T47D (cell line): Measurements from ENCODE around the gene MYT1.
"Not testable (repeated sequence)": the region's sequence is repeated elsewhere in the genome, so short reads cannot be mapped to it uniquely, and the experiment has no call there.

Experiments
- DNase-seq, 2 experiments: peaks; one replicate each; pipeline versions ENCODE4 v3.0.0 to v3.0.0-alpha.2; 2011 to 2012; ENCODE audit warnings: low read depth in 1 of 2, low spot score in 1 of 2
- JUND ChIP-seq: IDR thresholded peaks from 2 replicates; pipeline ENCODE4 v1.6.1; 2012; ENCODE audit warnings: low read depth
- in situ Hi-C: cut with HindIII; loops from 2 replicates; pipeline ENCODE4 v1.10.0; 2016; ENCODE audit warnings: low sequenced_read_pairs, low pct_unique_long_range_greater_than_20kb

Gene MYT1

DNA sequence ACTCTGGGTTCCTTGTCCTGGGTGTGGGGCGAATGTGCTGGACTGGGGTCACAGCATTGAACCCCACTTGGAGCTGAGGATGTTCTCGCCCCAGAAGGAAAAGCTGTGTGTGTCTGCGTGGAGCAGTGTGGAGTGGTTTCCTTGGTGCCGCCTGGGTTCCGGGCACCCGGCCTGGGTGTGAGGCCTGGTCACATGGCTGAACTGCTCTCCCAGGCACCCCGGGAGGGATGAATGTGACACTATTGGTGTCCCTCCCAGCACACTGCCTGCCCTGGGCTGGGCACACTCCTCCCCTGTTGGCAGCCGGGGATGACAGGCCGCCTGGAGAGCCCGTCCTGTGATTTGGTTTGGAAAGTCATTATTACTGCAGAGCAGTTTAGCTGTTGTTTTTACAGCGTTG, 12.3 kb downstream of the MYT1 start:
- in situ Hi-C loops: no loop called here
- no peak for TF ChIP-seq JUND
- DNase-seq: no peak

DNA sequence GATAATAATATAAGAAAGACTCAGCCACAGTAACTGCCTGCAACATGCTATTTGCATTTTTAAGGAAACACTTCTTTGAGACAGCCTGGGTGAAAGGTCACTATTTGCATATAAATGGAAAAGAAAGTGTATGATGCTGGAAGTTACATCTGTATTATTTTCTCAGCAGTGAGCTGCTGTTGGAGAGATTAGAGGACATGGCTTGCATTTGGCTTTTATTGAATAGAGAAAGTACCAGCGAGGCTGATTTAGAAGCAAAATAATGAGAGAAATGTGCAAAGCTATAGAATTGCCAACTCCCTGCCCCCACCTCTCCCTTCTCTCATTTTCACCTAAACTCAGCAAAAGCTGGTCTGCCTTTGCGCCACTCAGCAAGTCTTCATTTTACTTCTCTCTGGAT, 12.7 kb downstream of the MYT1 start:
- in situ Hi-C loops: no loop called here
- no peak for TF ChIP-seq JUND
- no peak for DNase-seq

DNA sequence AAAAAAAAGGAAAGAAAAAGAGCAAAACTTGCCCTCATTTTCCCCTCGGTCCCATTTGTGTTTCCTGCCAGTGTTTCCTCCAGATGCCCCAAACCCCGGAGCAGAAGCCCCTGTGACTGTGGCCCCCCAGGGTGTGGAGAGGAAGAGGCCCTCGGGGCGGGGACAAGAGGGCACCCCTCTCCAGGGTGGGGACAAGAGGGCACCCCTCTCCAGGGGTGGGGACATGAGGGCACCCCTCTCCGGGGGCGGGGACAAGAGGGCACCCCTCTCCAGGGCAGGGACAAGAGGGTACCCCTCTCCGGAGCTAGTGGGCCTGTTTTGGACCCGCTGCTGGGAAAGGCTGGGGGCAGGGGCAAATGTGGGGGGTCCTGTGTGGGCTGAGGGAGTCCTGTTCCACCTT, 13.1 kb downstream of the MYT1 start:
- in situ Hi-C loops: no loop called here
- no peak for TF ChIP-seq JUND
- DNase-seq: no peak

DNA sequence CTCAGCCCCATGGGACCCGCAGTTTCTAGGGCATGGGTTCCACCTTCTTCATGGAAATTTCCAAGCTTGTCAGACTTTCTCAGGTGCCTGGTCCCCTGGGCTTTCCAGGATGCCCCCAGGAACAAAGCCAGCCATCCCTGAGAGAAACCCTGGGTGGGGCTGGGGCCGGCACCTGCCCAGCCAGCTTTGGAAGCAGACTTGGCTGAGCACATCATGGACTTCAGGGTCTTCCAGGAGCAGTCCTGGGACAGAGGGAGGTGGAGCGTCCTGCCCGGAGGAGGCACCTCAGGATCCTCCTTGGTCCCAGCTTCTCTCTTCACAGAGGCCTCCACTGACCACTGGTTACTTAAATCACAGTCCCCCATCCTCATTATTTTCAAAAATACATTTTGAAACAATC, 13.5 kb downstream of the MYT1 start:
- no peak for TF ChIP-seq JUND
- in situ Hi-C loops: no loop called here
- DNase-seq: no peak

DNA sequence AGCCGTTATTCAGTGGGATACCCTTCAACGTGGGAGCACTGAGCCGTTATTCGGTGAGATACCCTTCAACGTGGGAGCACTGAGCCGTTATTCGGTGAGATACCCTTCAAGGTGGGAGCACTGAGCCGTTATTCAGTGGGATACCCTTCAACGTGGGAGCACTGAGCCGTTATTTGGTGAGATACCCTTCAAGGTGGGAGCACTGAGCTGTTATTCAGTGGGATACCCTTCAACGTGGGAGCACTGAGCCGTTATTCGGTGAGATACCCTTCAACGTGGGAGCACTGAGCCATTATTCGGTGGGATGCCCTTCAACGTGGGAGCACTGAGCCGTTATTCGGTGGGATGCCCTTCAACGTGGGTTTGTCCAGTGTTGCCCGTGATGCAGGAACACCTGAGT, 14.7 kb downstream of the MYT1 start:
- DNase-seq, in situ Hi-C loops: not testable (repeated sequence)

DNA sequence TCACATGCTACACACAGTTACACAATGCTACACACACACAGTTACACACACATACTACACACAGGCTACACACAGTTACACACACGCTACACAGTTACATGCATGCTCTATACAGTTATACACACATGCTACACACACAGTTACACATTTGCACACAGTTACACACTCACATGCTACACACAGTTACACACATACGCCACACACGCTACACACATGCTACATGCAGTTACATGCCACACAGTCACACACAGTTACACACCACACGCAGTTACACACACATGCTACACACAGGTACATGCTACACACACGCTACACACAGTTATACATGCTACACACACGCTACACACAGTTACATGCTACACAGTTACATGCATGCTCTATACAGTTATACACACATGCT, 15.6 kb downstream of the MYT1 start:
- DNase-seq: no peak
- TF ChIP-seq JUND: no peak
- in situ Hi-C loops: no loop called here

DNA sequence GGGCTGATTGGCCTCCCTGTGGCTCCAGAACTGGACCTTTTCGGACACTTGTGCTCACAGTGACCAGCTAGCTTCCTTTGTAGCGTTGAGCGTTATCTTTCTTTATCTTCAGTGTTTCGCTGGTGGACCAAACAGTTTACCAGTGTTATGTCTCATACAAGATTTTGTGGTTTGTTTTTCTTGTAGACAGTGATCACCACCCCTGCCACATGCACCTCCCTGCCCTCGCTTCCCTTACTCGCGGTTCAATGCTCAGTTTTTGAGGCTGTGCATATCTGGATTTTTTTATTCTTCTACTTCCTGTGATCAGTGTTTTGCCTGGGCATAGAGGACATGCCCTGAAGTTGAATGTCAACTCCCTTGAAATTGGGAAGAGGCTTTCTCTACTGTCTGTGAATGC, 16.4 kb downstream of the MYT1 start:
- no peak for DNase-seq
- in situ Hi-C loops: no loop called here
- no peak for TF ChIP-seq JUND

DNA sequence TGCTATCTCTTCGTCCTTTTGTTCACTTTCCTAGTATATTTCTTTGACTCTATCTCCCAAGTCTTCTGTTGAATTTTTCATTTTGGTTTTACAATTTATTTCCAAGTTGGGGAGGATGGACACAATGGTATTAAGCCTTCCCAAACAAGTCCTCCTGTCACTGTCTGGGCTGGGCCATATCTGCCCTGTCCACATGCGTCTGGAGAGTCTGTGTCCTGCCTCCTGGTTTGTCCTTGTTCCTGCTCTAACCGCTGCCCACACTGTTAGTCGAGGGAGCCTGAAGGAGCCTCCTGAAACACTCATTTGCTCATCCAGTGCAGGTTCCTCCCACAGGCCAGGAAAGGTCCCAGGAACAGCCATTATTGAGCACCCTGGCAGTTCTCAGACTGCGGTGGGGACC, 17.1 kb downstream of the MYT1 start:
- no peak for TF ChIP-seq JUND
- DNase-seq: no peak
- in situ Hi-C loops: no loop called here

DNA sequence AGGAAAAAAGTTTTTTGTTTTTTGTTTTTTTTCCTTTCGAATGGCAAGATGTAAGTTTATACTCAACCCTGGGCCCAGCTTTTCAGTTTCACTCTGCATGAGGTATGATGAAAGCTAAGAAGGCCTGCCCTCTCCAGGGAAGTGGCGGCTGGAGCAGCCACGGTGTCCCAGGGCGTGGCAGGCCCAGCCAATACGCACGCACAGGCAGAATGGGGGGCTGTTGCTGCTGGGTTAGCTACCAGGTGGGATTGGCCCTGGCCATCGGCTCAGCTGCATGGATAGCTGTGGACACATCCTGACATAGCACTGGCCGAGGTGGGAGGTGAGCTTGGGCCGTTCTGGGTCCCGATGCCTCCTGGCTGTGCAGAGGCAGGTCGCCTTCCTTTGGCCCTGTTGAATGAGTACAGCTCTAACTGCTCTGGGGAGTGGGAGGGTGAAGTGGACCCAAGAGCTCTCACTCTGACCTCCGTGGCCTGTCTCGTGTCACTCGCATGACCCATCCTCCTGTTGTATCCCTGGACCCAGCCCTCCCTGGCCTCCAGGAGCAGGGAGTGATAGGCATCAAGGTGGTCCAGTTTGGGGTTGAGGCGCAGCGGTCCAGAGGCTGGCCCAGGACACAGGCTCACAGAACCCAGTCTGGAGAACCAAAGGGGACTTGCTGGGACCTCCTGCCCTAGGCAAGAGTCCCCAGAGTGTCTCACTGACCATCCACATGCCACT, 18.1 kb downstream of the MYT1 start:
- no peak for DNase-seq
- no peak for TF ChIP-seq JUND
- in situ Hi-C loops: no loop called here

DNA sequence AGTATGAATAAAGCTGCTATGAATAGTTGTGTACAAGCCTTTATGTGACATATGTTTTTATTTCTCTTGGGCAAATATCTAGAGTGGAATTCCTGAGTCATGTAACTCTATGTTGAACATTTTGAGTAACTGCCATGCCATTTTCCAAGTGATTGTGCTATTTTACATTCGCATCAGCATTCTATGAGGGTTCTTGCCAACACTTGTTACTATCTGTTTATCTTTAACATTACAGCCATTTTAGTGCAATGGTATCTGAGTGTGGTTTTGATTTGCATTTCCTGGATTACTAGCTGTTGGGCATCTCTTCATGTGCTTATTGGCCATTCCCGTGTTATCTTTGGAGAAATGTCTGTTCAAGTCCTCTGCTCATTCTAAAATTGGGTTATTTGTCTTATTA, 19.1 kb downstream of the MYT1 start:
- in situ Hi-C loops: no loop called here
- no peak for DNase-seq
- TF ChIP-seq JUND: no peak

DNA sequence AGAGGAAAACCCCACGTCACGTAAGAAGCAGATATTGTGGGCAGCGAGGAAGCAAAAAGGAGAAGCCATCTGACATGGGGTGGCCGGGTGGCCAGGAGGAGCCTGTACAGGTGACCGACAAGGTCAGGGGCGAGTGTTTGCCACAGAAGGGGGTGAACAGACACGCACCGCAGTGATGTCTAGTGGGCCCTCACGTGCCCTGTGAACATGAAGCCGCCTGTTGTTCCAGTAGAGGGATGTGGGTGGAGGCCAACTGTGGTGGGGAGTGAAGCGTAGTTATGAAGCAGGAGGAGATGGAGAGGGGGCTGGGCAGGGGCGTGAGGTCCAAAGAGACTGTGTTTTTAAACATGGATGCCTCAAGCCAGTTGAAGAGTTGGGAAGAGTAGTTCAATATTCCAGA, 20.5 kb downstream of the MYT1 start:
- no peak for DNase-seq
- TF ChIP-seq JUND: no peak
- in situ Hi-C loops: no loop called here

DNA sequence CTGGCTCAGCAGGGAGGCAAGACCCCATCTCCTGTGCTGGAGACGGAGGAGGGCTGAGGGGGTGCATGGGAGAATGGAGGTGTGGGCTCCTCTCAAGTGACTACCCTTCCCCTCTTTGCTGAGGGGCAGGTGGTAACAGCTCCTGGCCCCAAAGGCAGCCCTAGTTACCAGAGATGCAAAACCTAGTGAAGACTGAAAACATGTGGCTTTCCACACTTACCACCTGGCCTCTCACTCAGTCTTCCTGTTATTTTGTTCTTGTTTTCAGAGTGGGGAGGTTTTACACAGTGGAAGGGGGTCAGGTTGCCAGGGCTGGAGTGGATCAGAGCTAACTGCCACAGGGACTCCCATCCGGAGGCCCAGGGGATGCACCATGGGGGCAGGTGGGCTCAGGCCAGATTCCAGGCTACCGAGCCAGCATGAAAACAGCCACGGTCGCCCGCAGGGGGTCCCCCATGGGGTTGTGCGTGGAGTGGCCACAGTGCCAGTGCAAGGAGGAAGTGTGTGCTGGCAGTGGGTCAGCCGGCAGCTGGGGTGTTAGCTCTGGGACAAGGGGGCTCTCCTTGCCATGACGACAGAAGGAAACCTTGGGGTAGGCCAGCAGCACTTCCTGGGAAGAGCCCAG, 21.1 kb downstream of the MYT1 start:
- TF ChIP-seq JUND: no peak
- in situ Hi-C loops: no loop called here
- DNase-seq: no peak

DNA sequence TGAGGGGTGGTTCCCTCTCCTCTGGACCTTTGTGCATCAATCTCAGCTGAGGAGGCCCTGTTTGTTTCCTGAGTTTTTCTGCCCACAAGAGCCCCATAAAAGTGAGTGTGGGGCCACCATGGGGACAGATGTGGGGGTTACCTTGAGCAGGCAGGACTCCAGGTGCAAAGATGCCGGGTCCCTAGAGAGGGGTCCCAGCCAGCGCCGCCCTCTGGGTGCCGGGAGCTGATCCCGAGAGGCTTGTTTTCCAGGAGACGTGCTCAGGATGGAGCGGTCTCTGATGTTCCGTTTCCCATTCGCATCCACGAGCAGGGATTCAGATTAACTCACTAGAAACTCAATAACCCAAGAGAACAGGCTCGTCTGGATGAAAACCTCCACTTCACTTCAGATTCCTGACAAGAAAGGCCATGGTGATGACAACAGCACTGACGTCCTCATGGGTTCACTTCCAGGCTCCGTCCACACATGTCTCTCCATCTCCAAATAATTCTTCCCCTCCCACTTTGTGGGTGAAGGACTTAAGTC, 21.9 kb downstream of the MYT1 start:
- DNase-seq: no peak
- in situ Hi-C loops: no loop called here
- TF ChIP-seq JUND: no peak

DNA sequence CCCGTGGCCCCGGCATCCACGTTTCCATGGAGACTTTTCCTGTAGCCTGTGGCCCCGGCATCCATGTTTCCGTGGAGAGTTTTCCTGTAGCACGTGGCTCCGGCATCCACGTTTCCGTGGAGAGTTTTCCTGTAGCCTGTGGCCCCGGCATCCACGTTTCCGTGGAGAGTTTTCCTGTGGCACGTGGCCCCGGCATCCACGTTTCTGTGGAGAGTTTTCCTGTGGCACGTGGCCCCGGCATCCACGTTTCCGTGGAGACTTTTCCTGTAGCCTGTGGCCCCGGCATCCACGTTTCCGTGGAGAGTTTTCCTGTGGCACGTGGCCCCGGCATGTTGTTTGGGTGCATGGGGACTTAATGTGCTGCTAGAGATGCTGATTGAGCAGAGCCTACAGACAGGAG, 23.0 kb downstream of the MYT1 start:
- DNase-seq, in situ Hi-C loops: not testable (repeated sequence)
